GM10847 (cell line): Measurements from ENCODE around the gene WDR38.

Source experiments
- POLR2A ChIP-seq: IDR thresholded peaks from 2 replicates; pipeline ENCODE4 v1.6.1; 2011; ENCODE audit not compliant: insufficient read length; ENCODE audit errors: extremely low read depth

Gene WDR38

GRCh38 chr9:124852121-124852828 lies 985 bp upstream of the WDR38 start:
- no peak for TF ChIP-seq POLR2A

- no peak for TF ChIP-seq POLR2A
Measured at GRCh38 chr9:124853605-124854143, 414 bp downstream of the WDR38 start.

- no peak for TF ChIP-seq POLR2A
Measured at GRCh38 chr9:124854161-124854560, 901 bp downstream of the WDR38 start.

DNA sequence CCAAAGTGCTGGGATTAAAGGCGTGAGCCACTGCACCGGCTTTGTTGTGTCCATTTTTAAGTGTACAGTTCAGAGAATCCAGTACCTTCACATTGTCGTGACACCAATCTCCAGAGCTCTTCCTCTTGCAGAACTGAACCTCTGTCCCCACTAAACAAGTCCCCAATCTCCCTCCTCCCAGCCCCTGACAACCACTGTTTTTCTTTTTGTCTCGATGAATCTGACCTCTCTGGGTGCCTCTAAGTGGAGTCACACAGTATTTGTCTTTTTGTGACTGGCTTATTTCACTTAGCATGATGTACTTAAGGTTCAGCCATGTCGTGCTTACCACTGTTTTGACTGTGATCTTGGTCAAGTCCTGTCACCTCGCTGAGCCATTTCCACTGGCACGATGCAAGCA lies 1.6 kb downstream of the WDR38 start:
- TF ChIP-seq POLR2A: no peak

- TF ChIP-seq POLR2A: no peak
Measured at GRCh38 chr9:124855566-124855943, 2.3 kb downstream of the WDR38 start.

DNA sequence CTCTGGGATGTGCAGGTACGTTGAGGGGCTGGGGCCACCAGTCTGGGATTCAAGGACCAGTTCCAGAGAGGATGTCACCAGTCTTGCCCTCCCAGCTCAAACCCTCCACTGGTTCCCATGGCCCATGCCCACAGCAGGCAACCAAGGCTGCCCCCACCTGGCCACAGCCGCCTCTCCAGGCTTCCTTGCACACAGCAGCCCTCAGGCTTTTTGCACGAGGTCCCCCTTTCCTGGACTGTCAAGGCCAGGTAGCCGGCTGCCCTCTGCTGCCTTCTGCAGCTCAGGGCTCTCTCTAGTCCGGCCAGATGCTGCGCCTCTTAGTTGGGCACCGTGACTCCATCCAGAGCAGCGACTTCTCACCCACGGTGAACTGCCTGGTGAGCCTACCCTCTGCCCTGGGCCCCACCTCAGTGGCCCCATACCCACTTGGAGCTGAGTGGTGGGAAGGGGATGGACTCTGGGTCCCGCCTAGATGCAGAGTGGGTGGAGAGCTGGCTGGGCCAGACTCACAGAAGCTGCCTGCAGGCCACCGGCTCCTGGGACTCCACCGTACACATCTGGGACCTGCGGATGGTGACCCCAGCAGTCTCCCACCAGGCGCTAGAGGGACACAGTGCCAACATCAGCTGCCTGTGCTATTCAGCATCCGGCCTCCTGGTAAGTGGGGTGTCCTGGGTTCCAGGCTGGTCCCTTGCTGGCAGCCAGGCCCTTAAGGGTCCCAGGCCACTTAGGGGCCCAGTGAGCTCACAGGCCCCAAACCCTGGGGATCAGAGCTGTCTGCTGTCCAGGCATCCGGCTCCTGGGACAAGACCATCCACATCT lies 2.9 kb downstream of the WDR38 start:
- no peak for TF ChIP-seq POLR2A

DNA sequence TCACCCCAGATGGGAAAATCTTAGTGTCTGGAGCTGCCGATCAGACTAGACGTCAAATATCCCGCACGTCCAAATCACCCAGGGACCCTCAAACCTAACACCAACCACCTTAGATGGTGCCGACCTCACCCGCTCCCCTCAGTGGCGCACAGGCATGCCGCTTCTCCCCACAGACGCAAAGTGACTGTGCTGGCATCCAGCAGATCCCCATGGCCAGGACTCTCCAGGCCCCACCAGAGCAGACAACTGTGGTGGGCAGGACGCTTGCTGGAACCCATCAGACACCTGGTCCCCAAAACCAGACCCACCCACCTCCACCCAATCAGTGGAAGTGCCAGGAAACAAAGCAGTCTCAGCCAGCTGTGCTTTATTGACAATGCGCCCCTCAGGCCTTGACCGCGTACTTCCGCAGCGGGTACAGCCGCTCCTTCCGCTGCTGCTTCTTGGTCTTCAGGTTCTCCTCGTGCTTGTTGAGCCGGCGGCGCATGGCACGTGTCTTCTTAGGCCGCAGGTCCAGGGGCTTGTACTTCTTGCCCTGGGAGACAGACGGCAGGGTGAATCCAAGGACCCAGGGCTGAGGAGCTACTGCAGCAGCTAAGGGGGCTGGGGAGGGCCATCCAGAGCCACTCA lies 4.4 kb downstream of the WDR38 start:
- TF ChIP-seq POLR2A: no peak

DNA sequence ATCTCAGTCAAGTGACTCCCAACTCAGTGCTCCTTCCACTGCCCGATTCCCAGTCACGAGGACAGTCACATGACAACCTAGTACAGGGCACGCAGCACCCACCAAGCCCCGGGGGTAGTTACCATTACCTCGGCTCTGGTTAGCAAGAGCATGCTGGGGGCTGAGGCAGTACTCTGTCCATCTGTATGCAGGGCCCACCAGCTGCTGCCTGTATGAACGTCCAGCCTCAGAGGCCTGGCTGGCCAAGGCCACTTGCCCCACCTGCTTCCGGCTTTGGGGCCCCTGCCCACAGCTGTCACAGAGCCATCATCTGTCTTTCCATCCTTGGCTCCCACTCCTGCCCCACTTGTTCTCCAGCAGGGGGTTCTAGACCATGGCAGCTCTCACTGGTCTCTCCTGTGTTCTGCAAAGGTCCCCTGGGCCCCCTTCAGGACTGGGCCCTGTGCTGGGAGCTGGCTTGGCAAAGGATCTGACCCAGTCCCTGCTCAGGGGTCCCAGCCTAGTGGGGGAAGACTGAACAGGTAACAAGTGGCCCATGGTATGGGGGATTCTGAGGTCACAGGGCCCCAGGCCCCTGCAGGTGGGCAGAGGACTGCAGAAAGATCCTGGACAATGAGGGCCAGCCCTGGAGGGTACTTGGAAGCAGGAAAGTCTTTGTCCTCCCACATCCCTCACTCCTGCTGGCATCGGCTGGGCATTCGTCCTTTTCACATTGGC lies 5.2 kb downstream of the WDR38 start:
- no peak for TF ChIP-seq POLR2A

DNA sequence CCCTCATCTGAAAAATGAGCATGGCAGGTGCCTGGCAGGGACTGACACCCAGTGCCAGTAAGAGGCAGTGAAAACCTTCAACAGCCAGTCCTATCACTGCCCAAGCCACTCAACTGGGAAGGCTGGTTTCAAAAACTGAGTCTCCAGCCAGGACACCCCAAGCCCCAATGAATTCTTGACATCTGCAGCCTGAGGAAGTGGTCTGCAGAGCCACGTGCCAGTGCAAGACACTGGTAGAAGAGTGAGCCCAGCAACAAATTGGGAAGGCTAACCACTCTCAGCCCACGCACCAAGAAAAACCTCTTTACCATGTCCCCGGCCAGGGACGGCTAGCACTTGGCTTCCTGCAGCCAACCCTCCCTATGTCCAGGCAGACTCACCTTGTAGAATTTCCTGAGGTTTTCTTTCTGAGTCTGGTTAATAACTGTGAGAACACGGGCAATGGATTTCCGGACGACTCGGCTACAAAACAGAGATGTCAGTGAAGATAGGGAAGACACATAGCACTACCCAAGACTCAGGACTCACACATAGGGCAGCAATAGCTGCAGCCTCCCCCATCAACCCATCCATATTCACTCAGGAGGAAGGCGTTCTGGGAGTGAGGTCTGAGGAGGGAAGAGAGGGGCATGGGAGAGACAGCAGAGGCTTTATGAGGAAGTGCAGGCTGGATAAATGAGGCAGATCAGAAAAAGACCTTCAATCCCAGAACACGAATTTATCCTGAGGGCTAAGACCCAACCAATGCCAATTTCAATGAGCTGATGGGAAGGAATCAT lies 6.7 kb downstream of the WDR38 start:
- TF ChIP-seq POLR2A: no peak

DNA sequence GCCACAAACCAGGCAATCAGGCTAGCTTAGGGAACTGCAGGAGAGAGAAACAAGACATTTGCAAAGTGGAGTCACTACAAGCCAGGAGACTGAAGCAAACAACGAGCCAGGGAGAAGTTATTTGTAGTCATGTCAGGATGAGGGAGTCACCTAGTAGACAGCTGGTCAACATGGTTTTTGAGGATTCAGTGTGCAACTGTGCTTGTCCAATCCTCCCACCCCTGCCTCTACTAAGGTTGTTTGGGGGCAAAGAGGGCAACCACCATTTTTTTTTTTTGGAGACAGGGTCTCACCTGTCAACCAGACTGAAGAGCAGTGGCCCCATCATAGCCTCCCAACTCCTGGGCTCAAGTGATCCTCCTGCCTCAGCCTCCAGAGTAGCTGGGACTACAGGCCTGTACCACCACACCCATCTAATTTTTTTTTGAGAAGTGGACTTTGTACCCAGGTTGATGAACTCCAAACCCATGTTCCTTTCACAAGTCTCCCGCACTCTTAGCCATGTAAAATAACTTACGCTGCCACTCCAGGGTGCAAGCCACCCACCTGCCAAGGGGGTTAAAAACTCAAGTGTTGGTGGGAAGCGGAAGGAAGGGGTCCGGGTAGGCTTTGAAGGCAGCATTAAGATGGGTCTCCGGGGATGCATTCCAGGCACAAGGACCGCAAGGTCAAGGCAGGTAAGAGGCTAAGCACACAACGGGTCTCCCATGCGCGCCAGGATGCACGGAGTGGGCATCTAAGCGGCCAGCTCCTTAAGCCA lies 7.5 kb downstream of the WDR38 start:
- TF ChIP-seq POLR2A: no peak

DNA sequence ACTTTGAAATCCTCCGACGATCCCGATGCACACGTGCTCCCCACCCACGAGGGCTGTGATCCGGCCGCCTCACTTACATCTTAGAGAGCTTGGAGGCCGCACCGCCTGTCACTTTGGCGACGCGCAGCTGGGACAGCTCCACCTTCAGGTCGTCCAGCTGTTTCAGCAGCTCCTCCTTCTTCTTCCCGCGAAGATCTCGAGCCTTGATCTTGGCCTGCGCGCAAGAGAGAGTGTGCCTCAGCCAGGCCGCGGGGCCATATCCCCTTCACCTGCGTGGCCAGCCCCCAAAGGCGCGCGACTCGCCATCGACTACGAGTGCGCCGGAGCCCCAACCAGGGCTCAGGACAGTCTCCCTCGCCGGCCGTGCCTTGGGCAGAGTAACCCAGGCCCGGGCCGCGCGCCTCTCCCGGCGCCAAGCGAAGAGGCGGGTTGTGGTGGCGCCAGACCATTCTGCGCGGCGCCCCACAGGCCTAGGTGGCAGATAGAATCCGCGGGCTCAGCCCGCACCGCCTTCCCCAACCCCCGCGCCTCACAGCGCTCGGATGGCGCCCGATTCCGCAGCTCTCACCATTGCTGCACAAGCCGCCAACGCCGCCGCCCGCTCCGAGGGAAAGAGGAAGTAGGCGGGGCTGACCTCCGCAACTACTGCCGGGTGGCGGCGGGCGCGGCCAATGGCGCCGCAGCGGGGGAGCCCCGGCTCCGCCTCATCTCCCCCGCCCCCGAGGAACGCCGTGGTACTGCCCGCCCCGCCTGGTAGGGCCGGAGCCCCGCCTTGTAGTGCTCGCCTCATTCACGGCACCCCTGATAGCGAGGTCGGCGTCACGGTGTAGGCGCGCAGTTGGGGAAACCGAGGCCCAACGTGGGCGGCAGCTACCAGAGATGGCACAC lies 8.3 kb downstream of the WDR38 start, which contains the start of the genes ARPC5L and RPL35:
ARPC5L (plus strand) TSS at position 789 of the 888 bp plus-strand sequence. CDS start 7,161 bp downstream, outside the sequence.
RPL35 (minus strand) TSS at position 616 of the 888 bp plus-strand sequence; CDS start at position 571, 45 bp downstream.
- peak; percentile 98 for TF ChIP-seq POLR2A

DNA sequence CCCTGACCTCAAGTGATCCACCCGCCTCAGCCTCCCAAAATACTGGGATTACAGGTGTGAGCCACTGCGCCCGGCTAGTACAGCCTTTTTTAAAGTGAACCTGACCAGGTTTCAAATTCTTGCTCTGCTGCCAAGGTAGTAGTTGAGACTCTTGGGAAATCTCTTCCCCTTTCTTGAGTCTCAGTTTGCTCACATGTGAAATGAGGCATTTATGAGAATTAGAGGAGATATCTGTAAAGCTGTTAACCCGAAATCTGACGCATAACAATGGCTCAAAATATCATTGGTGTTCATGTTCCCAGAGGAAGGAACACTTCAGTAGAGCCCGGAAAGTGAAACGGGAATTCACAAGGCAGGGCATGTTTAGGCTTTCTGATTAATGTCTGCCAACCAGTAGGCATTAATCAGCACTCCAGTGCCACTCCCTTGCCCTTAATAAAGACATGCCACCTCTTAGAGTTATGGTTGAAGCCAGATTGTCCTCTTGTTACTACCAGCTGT lies 10.2 kb downstream of the WDR38 start:
- TF ChIP-seq POLR2A: no peak
